Measurements from ENCODE around the gene ABCG5.

Gene ABCG5

GRCh38 chr2:43824512-43824911 is 14.1 kb downstream of the ABCG5 start:
- Histone ChIP-seq H3K9ac (ENCODE audit: low read length) (no peak overlapping the region), H3K9me3 (ENCODE audit: low read length) (no peaks in the 10 kb centered on the region), H3K4me1 (ENCODE audit: insufficient read depth, low read length, severe bottlenecking) (no peaks in the 10 kb centered on the region), H3F3A (ENCODE audit: insufficient read depth, low read length) (no peaks in the 10 kb centered on the region), H3K36me3 (ENCODE audit: insufficient read depth, low read length) (no peaks in the 10 kb centered on the region), H3K9me2 (ENCODE audit: low read depth, low read length) (no peaks in the 10 kb centered on the region), H2AFZ (ENCODE audit: low read length) (no peak overlapping the region), H3K4me3 (ENCODE audit: low read depth, low read length, poor library complexity, severe bottlenecking) (no peak overlapping the region), H3K27ac (ENCODE audit: low read depth, low read length, poor library complexity, severe bottlenecking) (no peak overlapping the region), H3K79me2 (ENCODE audit: insufficient read depth, low read length) (no peaks in the 10 kb centered on the region), H3K4me2 (ENCODE audit: low read length) (no peak overlapping the region), H3K27me3 (ENCODE audit: insufficient read depth, low read length) (no peaks in the 10 kb centered on the region), H4K20me1 (ENCODE audit: insufficient read depth, low read length) (no peaks in the 10 kb centered on the region)
- TF ChIP-seq CTCF (IDR thresholded peaks at IDR 0.05; ENCODE audit: low read length): no peak
- TF ChIP-seq EZH2 (IDR thresholded peaks at IDR 0.05; ENCODE audit: borderline replicate concordance, low read length): no peak

DNA sequence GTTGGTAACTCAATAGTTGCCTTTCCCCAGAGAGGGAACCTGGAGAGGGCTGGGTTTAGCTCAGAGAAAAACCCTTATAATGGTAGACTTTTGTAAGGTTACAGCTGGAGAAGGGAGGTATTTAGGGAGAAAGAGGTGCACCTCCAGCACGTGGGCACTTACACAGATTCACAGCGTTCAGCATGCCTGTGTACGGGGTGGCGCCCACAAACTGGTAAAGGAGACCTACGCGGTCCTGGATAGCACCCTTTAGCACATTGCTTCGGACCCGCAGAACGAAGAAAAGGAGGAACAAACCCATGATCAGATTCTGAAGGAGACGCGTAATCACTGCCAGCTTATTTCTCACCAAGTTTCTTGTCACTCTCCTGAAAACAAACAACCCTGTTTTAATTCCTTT is 14.9 kb downstream of the ABCG5 start:
- Histone ChIP-seq H3K9me2 (ENCODE audit: low read depth, low read length) (no peaks in the 10 kb centered on the region), H3K9me3 (ENCODE audit: low read length) (no peaks in the 10 kb centered on the region), H3K27me3 (ENCODE audit: insufficient read depth, low read length) (no peaks in the 10 kb centered on the region), H3K36me3 (ENCODE audit: insufficient read depth, low read length) (no peaks in the 10 kb centered on the region), H3F3A (ENCODE audit: insufficient read depth, low read length) (no peaks in the 10 kb centered on the region), H4K20me1 (ENCODE audit: insufficient read depth, low read length) (no peaks in the 10 kb centered on the region), H3K4me1 (ENCODE audit: insufficient read depth, low read length, severe bottlenecking) (no peaks in the 10 kb centered on the region), H3K4me3 (ENCODE audit: low read depth, low read length, poor library complexity, severe bottlenecking) (no peak overlapping the region), H2AFZ (ENCODE audit: low read length) (no peak overlapping the region), H3K4me2 (ENCODE audit: low read length) (no peak overlapping the region), H3K9ac (ENCODE audit: low read length) (no peak overlapping the region), H3K27ac (ENCODE audit: low read depth, low read length, poor library complexity, severe bottlenecking) (no peak overlapping the region), H3K79me2 (ENCODE audit: insufficient read depth, low read length) (no peaks in the 10 kb centered on the region)
- no peak for TF ChIP-seq CTCF (IDR thresholded peaks at IDR 0.05; ENCODE audit: low read length)

- TF ChIP-seq EZH2 (IDR thresholded peaks at IDR 0.05; ENCODE audit: borderline replicate concordance, low read length): no peak
- no peak for TF ChIP-seq CTCF (IDR thresholded peaks at IDR 0.05; ENCODE audit: low read length)
- H3K9me3 ChIP-seq (ENCODE audit: low read length): no peaks in the 10 kb centered on the region
Measured at GRCh38 chr2:43822839-43823238, 15.8 kb downstream of the ABCG5 start.

More at GRCh38 chr2:43822839-43823238, 15.8 kb downstream of the ABCG5 start:
- H3K27me3 ChIP-seq (ENCODE audit: insufficient read depth, low read length): no peaks in the 10 kb centered on the region
- H3K36me3 ChIP-seq (ENCODE audit: insufficient read depth, low read length): no peaks in the 10 kb centered on the region
- H2AFZ ChIP-seq (ENCODE audit: low read length): no peak overlapping the region
- H3K9me2 ChIP-seq (ENCODE audit: low read depth, low read length): no peaks in the 10 kb centered on the region
- H3F3A ChIP-seq (ENCODE audit: insufficient read depth, low read length): no peaks in the 10 kb centered on the region
- no peak overlapping the region for H3K9ac ChIP-seq (ENCODE audit: low read length)
- no peaks in the 10 kb centered on the region for H4K20me1 ChIP-seq (ENCODE audit: insufficient read depth, low read length)
- no peaks in the 10 kb centered on the region for H3K79me2 ChIP-seq (ENCODE audit: insufficient read depth, low read length)
- H3K4me2 ChIP-seq (ENCODE audit: low read length): no peak overlapping the region
- no peak overlapping the region for H3K4me3 ChIP-seq (ENCODE audit: low read depth, low read length, poor library complexity, severe bottlenecking)
- H3K4me1 ChIP-seq (ENCODE audit: insufficient read depth, low read length, severe bottlenecking): no peaks in the 10 kb centered on the region
- H3K27ac ChIP-seq (ENCODE audit: low read depth, low read length, poor library complexity, severe bottlenecking): no peak overlapping the region
